Body of pancreas (tissue), 4 donors: Measurements from ENCODE around the gene CEP68.

Source experiments
- POLR2A ChIP-seq, 3 donors: fragments of 450-650 bp; IDR thresholded peaks; one replicate each; pipeline ENCODE4 v1.6.1; 2016; ENCODE audit warnings: antibody characterized with exemption in 3 of 3, mild to moderate bottlenecking in 2 of 3
- TF ChIP-seq, protein P1 (sequence below), 7 experiments: fragments of 450-650 bp in 4 of 7; fragments of 200-600 bp in 3 of 7; sonication (generic) in 3 of 7; IDR thresholded peaks; one replicate each; pipeline ENCODE4 v1.5.1; 2016 to 2019; ENCODE audit warnings: antibody characterized with exemption in 7 of 7

DNA sequence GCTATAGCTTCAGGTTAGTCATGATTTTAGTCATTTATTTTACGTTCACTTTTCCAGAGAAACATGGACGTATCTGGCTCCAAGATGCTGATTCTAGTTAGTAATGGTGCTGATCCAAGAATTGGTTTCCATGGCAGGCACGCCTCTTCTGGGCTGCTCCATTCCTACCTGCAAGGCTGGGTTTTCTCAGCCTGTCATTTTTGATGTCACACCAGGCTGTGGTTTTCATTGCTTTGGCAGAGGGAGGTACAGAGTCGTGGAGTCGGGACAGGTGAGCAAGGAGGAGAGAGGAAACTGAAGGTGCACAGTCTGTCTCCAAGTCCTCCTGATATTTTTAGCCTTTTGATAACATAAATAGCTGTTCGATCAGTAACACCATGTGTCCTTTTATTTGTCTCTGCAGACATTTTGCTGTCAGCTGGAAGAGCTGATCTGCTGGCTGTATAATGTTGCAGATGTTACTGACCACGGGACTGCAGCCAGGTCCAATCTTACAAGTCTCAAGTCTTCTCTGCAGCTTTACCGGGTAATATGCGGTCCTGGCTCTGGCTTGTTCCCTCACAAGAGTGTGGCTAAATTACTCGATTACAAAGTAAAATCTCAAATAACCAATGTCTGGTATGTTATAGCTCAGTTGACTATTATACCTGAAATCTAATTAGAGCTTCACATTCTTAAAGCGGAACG lies 17.8 kb downstream of the CEP68 start:
- TF ChIP-seq, protein P1, sequence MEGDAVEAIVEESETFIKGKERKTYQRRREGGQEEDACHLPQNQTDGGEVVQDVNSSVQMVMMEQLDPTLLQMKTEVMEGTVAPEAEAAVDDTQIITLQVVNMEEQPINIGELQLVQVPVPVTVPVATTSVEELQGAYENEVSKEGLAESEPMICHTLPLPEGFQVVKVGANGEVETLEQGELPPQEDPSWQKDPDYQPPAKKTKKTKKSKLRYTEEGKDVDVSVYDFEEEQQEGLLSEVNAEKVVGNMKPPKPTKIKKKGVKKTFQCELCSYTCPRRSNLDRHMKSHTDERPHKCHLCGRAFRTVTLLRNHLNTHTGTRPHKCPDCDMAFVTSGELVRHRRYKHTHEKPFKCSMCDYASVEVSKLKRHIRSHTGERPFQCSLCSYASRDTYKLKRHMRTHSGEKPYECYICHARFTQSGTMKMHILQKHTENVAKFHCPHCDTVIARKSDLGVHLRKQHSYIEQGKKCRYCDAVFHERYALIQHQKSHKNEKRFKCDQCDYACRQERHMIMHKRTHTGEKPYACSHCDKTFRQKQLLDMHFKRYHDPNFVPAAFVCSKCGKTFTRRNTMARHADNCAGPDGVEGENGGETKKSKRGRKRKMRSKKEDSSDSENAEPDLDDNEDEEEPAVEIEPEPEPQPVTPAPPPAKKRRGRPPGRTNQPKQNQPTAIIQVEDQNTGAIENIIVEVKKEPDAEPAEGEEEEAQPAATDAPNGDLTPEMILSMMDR (IDR thresholded peaks at IDR 0.05) = no peak
- TF ChIP-seq POLR2A (IDR thresholded peaks at IDR 0.05) = no peak
